HepG2 (cell line): ENCODE results near the gene AK9. TPM values are rescaled to one million over a fixed set of nuclear protein-coding genes. Genes with fewer than 3 reads are reported as not detected.

Experiments used
- ARNT2 ChIP-seq: sonication (generic); formaldehyde crosslinking; IDR thresholded peaks from 2 replicates; pipeline ENCODE4 v1.8.0; 2022; ENCODE audit warnings: mild to moderate bottlenecking, low read depth, missing genetic modification reagents, moderate library complexity
- HDAC1 ChIP-seq: sonication (generic); formaldehyde crosslinking; IDR thresholded peaks from 2 replicates; pipeline ENCODE4 v1.5.1; 2020; ENCODE audit warnings: mild to moderate bottlenecking, missing genetic modification reagents
- HNRNPLL ChIP-seq: fragments of 200-400 bp; formaldehyde crosslinking; IDR thresholded peaks from 2 replicates; pipeline ENCODE4 v1.6.1; 2017; ENCODE audit warnings: mild to moderate bottlenecking, low read depth, low read length; ENCODE audit not compliant: poor library complexity, severe bottlenecking
- HOXA9 ChIP-seq: sonication (generic); formaldehyde crosslinking; IDR thresholded peaks from 2 replicates; pipeline ENCODE4 v1.8.1; 2022; ENCODE audit warnings: missing genetic modification reagents, mild to moderate bottlenecking, moderate library complexity, borderline replicate concordance
- ISL2 ChIP-seq: sonication (generic); formaldehyde crosslinking; IDR thresholded peaks from 2 replicates; pipeline ENCODE4 v1.5.0; 2020; ENCODE audit warnings: missing genetic modification reagents
- KDM2A ChIP-seq: sonication (generic); formaldehyde crosslinking; IDR thresholded peaks from 2 replicates; pipeline ENCODE4 v1.4.0; 2020; ENCODE audit warnings: low read depth, missing genetic modification reagents, borderline replicate concordance
- MAZ ChIP-seq, 2 experiments: sonication (generic) in 1 of 2; formaldehyde crosslinking in 1 of 2; IDR thresholded peaks; 2 replicates each; pipeline versions ENCODE4 v1.5.0 to v1.6.1; 2012 to 2020; ENCODE audit warnings: low read depth in 2 of 2, mild to moderate bottlenecking in 2 of 2, borderline replicate concordance in 1 of 2, improper control_type of control experiment in 1 of 2, low read length in 1 of 2, missing genetic modification reagents in 1 of 2, moderate library complexity in 1 of 2
- MED13 ChIP-seq: sonication (generic); formaldehyde crosslinking; IDR thresholded peaks from 2 replicates; pipeline ENCODE4 v1.5.0; 2020; ENCODE audit warnings: missing genetic modification reagents
- MTERF4 ChIP-seq: sonication (generic); formaldehyde crosslinking; IDR thresholded peaks from 2 replicates; pipeline ENCODE4 v1.8.0; 2023; ENCODE audit warnings: mild to moderate bottlenecking, missing genetic modification reagents
- MYC ChIP-seq: sonication (generic); formaldehyde crosslinking; IDR thresholded peaks from 2 replicates; pipeline ENCODE4 v1.9.0; 2021; ENCODE audit warnings: missing genetic modification reagents, borderline replicate concordance
- NFKB2 ChIP-seq: sonication (generic); formaldehyde crosslinking; IDR thresholded peaks from 2 replicates; pipeline ENCODE4 v1.4.0; 2020; ENCODE audit warnings: missing genetic modification reagents, borderline replicate concordance
- SKI ChIP-seq: fragments of 450-650 bp; IDR thresholded peaks from one replicate; pipeline ENCODE4 v1.6.1; 2018; ENCODE audit warnings: mild to moderate bottlenecking; ENCODE audit not compliant: partially characterized antibody
- SNAPC5 ChIP-seq: sonication (generic); formaldehyde crosslinking; IDR thresholded peaks from 2 replicates; pipeline ENCODE4 v1.8.1; 2023; ENCODE audit warnings: mild to moderate bottlenecking, missing genetic modification reagents, borderline replicate concordance
- TCF7 ChIP-seq: sonication (generic); IDR thresholded peaks from 2 replicates; pipeline ENCODE4 v1.6.1; 2016; ENCODE audit warnings: antibody characterized with exemption, low read depth
- TEAD2 ChIP-seq: sonication (generic); formaldehyde crosslinking; IDR thresholded peaks from 2 replicates; pipeline ENCODE4 v1.9.0; 2021; ENCODE audit warnings: missing genetic modification reagents
- ZBTB33 ChIP-seq: sonication (generic); formaldehyde crosslinking; IDR thresholded peaks from 2 replicates; pipeline ENCODE4 v1.4.0; 2020; ENCODE audit warnings: missing genetic modification reagents
- ZNF20 ChIP-seq: sonication (generic); formaldehyde crosslinking; IDR thresholded peaks from 2 replicates; pipeline ENCODE4 v1.4.0; 2020; ENCODE audit warnings: mild to moderate bottlenecking, moderate library complexity, missing genetic modification reagents
- ZNF710 ChIP-seq: sonication (generic); formaldehyde crosslinking; IDR thresholded peaks from 2 replicates; pipeline ENCODE4 v1.5.0; 2020; ENCODE audit warnings: mild to moderate bottlenecking, missing genetic modification reagents, borderline replicate concordance
- ZNF800 ChIP-seq: sonication (generic); formaldehyde crosslinking; IDR thresholded peaks from 2 replicates; pipeline ENCODE4 v1.4.0; 2020; ENCODE audit warnings: missing genetic modification reagents
- polyA plus RNA-seq, 8 experiments: library from polyadenylated mRNA; depleted of rRNA in 3 of 8; stranded (reverse) in 7 of 8; unstranded in 1 of 8; fragments of >200 nt; fragmentation: Illumina TruSeq in 4 of 8; extraction: Trizol in 4 of 8; gene quantifications; 2 replicates each; pipeline versions ENCODE4 v1.2.1 to v1.2.3, GENCODE V29; 2011 to 2016; ENCODE audit warnings: low read depth in 4 of 8, missing spikeins in 1 of 8, mixed read lengths in 1 of 8; ENCODE audit not compliant: insufficient read depth in 1 of 8
- total RNA-seq, 5 experiments: library from RNA; depleted of rRNA; stranded (reverse); fragments of >200 nt; fragmentation: Illumina TruSeq; extraction: Trizol; gene quantifications; 2 replicates each; pipeline ENCODE4 v1.2.3, GENCODE V29; 2016; ENCODE audit warnings: low read depth in 1 of 5

AK9 gene
- total and polyA plus RNA-seq, 2 of the 13 experiments (the other 11 are each of a cell fraction or from before 2014, with no cell fraction given), result 3.2 to 4.8 TPM

- TF ChIP-seq HNRNPLL (peak; percentile 13), SNAPC5 (CRISPR knock-in tag) (no peak), SKI (no peak), ISL2 (CRISPR knock-in tag) (0 out of 2 replicates have a peak, but pooled peaks have one; percentile 26), MAZ (IDR thresholded peaks at IDR 0.05; ENCODE audit: borderline replicate concordance, low read depth, low read length) (no peak), MAZ (CRISPR knock-in tag; IDR thresholded peaks at IDR 0.05; ENCODE audit: low read depth) (no peak), MED13 (CRISPR knock-in tag) (no peak), ZNF20 (CRISPR knock-in tag) (no peak), TEAD2 (CRISPR knock-in tag) (no peak), HDAC1 (CRISPR knock-in tag) (peak; percentile 13), NFKB2 (CRISPR knock-in tag) (peak; percentile 20; the same call in 1 of the 2 replicates), ARNT2 (CRISPR knock-in tag) (peak; percentile 65; the same call in 1 of the 2 replicates), ZNF800 (no peak; the same call in 1 of the 2 replicates), TCF7 (0 out of 2 replicates have a peak, but pooled peaks have one; percentile 51), ZNF710 (CRISPR knock-in tag) (peak; percentile 46; the same call in 1 of the 2 replicates), MYC (0 out of 2 replicates have a peak, but pooled peaks have one; percentile 40), MTERF4 (CRISPR knock-in tag) (peak; percentile 64; the same call in 1 of the 2 replicates), ZBTB33 (CRISPR knock-in tag) (peak; percentile 73; the same call in 1 of the 2 replicates), KDM2A (0 out of 2 replicates have a peak, but pooled peaks have one; percentile 18), HOXA9 (0 out of 2 replicates have a peak, but pooled peaks have one; percentile 59)
Measured at GRCh38 chr6:109454496-109455436, 236.2 kb downstream of the AK9 start (continued).
